OCI-LY1 (cell line): ENCODE results near the gene KRAS.

Source experiments
- CTCF ChIP-seq: fragments of 200-600 bp; sonication (generic), shearing (Covaris generic); IDR thresholded peaks from 2 replicates; pipeline ENCODE4 v1.5.1; 2017; ENCODE audit warnings: mild to moderate bottlenecking, antibody characterized with exemption, low read length, moderate library complexity, mixed read lengths
- EZH2 ChIP-seq: fragments of 200-600 bp; sonication (generic), shearing (Covaris generic); IDR thresholded peaks from 2 replicates; pipeline ENCODE4 v1.8.0; 2017; ENCODE audit warnings: borderline replicate concordance, mixed run types, mild to moderate bottlenecking, antibody characterized with exemption, low read length, moderate library complexity, mixed read lengths

- TF ChIP-seq EZH2 (no peak), CTCF (no peak)
These were observed 2.6 kb downstream of the KRAS start for GRCh38 chr12:25248137-25248536.
